K562 (cell line): Measurements from ENCODE around the gene MTMR4. TPM values are rescaled to one million over a fixed set of nuclear protein-coding genes. Genes with fewer than 3 reads are reported as not detected.

Source experiments
- ATF4 ChIP-seq: fragments of 450-650 bp; formaldehyde crosslinking; IDR thresholded peaks from 2 replicates; pipeline ENCODE4 v1.4.0; 2022; ENCODE audit warnings: mild to moderate bottlenecking, moderate library complexity
- BCOR ChIP-seq: fragments of 450-650 bp; IDR thresholded peaks from 2 replicates; pipeline ENCODE4 v1.6.1; 2016
- C11orf30 ChIP-seq: fragments of 450-650 bp; IDR thresholded peaks from 2 replicates; pipeline ENCODE4 v1.6.1; 2016; ENCODE audit warnings: low read depth, mild to moderate bottlenecking
- CBX2 ChIP-seq: fragments of 200-600 bp; sonication (generic); IDR thresholded peaks from one replicate; pipeline ENCODE4 v1.6.1; 2012; ENCODE audit warnings: mild to moderate bottlenecking, low read length, inconsistent platforms; ENCODE audit not compliant: insufficient read depth, poor library complexity, severe bottlenecking
- GATA2 ChIP-seq: sonication (generic); formaldehyde crosslinking; IDR thresholded peaks from 2 replicates; pipeline ENCODE4 v1.4.0; 2020; ENCODE audit warnings: mild to moderate bottlenecking, missing genetic modification reagents
- HOMEZ ChIP-seq: fragments of 250-450 bp; sonication (Bioruptor Pico); IDR thresholded peaks from 2 replicates; pipeline ENCODE4 v1.4.0; 2020; ENCODE audit warnings: mild to moderate bottlenecking, moderate library complexity
- ILF3 ChIP-seq: fragments of 450-650 bp; IDR thresholded peaks from 2 replicates; pipeline ENCODE4 v1.6.1; 2018; ENCODE audit warnings: antibody characterized with exemption, mild to moderate bottlenecking, moderate library complexity, borderline replicate concordance
- ILK ChIP-seq: fragments of 450-650 bp; IDR thresholded peaks from 2 replicates; pipeline ENCODE4 v1.6.1; 2016; ENCODE audit warnings: missing genetic modification characterization, low read depth, mild to moderate bottlenecking, missing compliant biosample characterization, moderate library complexity, borderline replicate concordance
- JUNB ChIP-seq: fragments of 450-650 bp; formaldehyde crosslinking; conservative IDR thresholded peaks from 2 replicates; pipeline ENCODE4 v1.4.0; 2020; ENCODE audit warnings: mild to moderate bottlenecking
- KDM1A ChIP-seq, 2 experiments: fragments of 450-650 bp; IDR thresholded peaks; 2 replicates each; pipeline ENCODE4 v1.6.1; 2016; ENCODE audit warnings: mild to moderate bottlenecking in 2 of 2
- KLF16 ChIP-seq: IDR thresholded peaks from 2 replicates; pipeline ENCODE4 v1.6.1; 2016; ENCODE audit warnings: antibody characterized with exemption
- MAFG ChIP-seq: fragments of 450-650 bp; conservative IDR thresholded peaks from 2 replicates; pipeline ENCODE4 v1.6.1; 2016; ENCODE audit warnings: missing genetic modification characterization, missing compliant biosample characterization
- MYNN ChIP-seq, 2 experiments: sonication (generic); formaldehyde crosslinking in 1 of 2; IDR thresholded peaks; 2 replicates each; pipeline versions ENCODE4 v1.5.0 to v1.6.1; 2016 to 2020; ENCODE audit warnings: antibody characterized with exemption in 1 of 2, missing genetic modification reagents in 1 of 2
- NFE2L1 ChIP-seq: fragments of 450-650 bp; IDR thresholded peaks from 2 replicates; pipeline ENCODE4 v1.6.1; 2016; ENCODE audit warnings: missing genetic modification characterization, low read depth, mild to moderate bottlenecking, missing compliant biosample characterization, moderate library complexity, borderline replicate concordance
- NKRF ChIP-seq: fragments of 450-650 bp; IDR thresholded peaks from 2 replicates; pipeline ENCODE4 v1.6.1; 2016; ENCODE audit warnings: borderline replicate concordance
- NONO ChIP-seq, 2 experiments: fragments of 200-400 bp in 1 of 2; fragments of 450-650 bp in 1 of 2; formaldehyde crosslinking in 1 of 2; IDR thresholded peaks; 2 replicates each; pipeline ENCODE4 v1.6.1; 2017; ENCODE audit warnings: low read depth in 2 of 2, mild to moderate bottlenecking in 2 of 2, moderate library complexity in 2 of 2, low read length in 1 of 2
- RB1 ChIP-seq: fragments of 450-650 bp; IDR thresholded peaks from 2 replicates; pipeline ENCODE4 v1.6.1; 2017; ENCODE audit warnings: low read depth, mild to moderate bottlenecking
- RFX7 ChIP-seq: fragments of 250-450 bp; sonication (Bioruptor Pico); IDR thresholded peaks from 2 replicates; pipeline ENCODE4 v1.5.1; 2021; ENCODE audit warnings: mild to moderate bottlenecking
- SMAD4 ChIP-seq: fragments of 250-450 bp; sonication (Bioruptor Pico); conservative IDR thresholded peaks from 2 replicates; pipeline ENCODE4 v1.8.0; 2021; ENCODE audit warnings: inconsistent platforms, mild to moderate bottlenecking, moderate library complexity
- TAF9B ChIP-seq: fragments of 450-650 bp; IDR thresholded peaks from 2 replicates; pipeline ENCODE4 v1.6.1; 2018; ENCODE audit warnings: mild to moderate bottlenecking; ENCODE audit not compliant: partially characterized antibody
- polyA plus RNA-seq, 8 experiments: library from polyadenylated mRNA; depleted of rRNA in 4 of 8; stranded (reverse) in 5 of 8; unstranded in 3 of 8; fragments of >200 nt; fragmentation: Nextera tagmentation in 2 of 8; fragmentation: Illumina TruSeq in 1 of 8; extraction: Ambion mirVana in 2 of 8; extraction: Trizol in 1 of 8; gene quantifications; 2 replicates each; pipeline versions ENCODE4 v1.2.1 to v1.2.3, GENCODE V29; 2011 to 2014; ENCODE audit warnings: inconsistent platforms in 1 of 8, missing spikeins in 1 of 8
- total RNA-seq, 7 experiments: library from RNA; depleted of rRNA in 6 of 7; stranded (reverse); fragments of >200 nt in 6 of 7; fragmentation: Illumina TruSeq in 2 of 7; extraction: Trizol in 2 of 7; gene quantifications; 2 replicates each; pipeline versions ENCODE4 v1.2.1 to v1.2.3, GENCODE V29; 2011 to 2021; ENCODE audit warnings: low replicate concordance in 1 of 7
- TF ChIP-seq, protein P1 (sequence below), 3 experiments: IDR thresholded peaks in 2 of 3; conservative IDR thresholded peaks in 1 of 3; 2 replicates each; pipeline ENCODE4 v1.5.1; 2011 to 2012; ENCODE audit warnings: low read length in 3 of 3, mild to moderate bottlenecking in 3 of 3, control low read depth in 2 of 3, improper control_type of control experiment in 1 of 3, inconsistent platforms in 1 of 3, low read depth in 1 of 3, mixed read lengths in 1 of 3, moderate library complexity in 1 of 3; ENCODE audit not compliant: insufficient read depth in 2 of 3

MTMR4 gene
- total and polyA plus RNA-seq, 9 of the 15 experiments (the other 6 are each of a cell fraction or from before 2014, with no cell fraction given), result 8.8 to 45.7 (median 28.7) TPM

GRCh38 chr17:58492238-58493121 lies 22.0 kb downstream of the MTMR4 start (continued):
- TF ChIP-seq RB1, result peak; percentile 25; the same call in 1 of the 2 replicates
- peak; percentile 82 for TF ChIP-seq TAF9B
- TF ChIP-seq HOMEZ (CRISPR knock-in tag), result no peak
- peak; percentile 64; the same call in 1 of the 2 replicates for TF ChIP-seq MYNN (IDR thresholded peaks at IDR 0.05)
- no peak for TF ChIP-seq MYNN (CRISPR knock-in tag; IDR thresholded peaks at IDR 0.05)
- TF ChIP-seq ATF4, result 0 out of 2 replicates have a peak, but pooled peaks have one; percentile 6
- no peak for TF ChIP-seq RFX7 (CRISPR knock-in tag)
- 0 out of 2 replicates have a peak, but pooled peaks have one; percentile 17 for TF ChIP-seq NKRF
- TF ChIP-seq, protein P1, sequence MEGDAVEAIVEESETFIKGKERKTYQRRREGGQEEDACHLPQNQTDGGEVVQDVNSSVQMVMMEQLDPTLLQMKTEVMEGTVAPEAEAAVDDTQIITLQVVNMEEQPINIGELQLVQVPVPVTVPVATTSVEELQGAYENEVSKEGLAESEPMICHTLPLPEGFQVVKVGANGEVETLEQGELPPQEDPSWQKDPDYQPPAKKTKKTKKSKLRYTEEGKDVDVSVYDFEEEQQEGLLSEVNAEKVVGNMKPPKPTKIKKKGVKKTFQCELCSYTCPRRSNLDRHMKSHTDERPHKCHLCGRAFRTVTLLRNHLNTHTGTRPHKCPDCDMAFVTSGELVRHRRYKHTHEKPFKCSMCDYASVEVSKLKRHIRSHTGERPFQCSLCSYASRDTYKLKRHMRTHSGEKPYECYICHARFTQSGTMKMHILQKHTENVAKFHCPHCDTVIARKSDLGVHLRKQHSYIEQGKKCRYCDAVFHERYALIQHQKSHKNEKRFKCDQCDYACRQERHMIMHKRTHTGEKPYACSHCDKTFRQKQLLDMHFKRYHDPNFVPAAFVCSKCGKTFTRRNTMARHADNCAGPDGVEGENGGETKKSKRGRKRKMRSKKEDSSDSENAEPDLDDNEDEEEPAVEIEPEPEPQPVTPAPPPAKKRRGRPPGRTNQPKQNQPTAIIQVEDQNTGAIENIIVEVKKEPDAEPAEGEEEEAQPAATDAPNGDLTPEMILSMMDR (IDR thresholded peaks at IDR 0.05 in 2 of 3, conservative IDR thresholded peaks at IDR 0.05 in 1 of 3; ENCODE audit: insufficient read depth in 2 of 3, low read depth in 1 of 3, low read length in 3 of 3), result no peak
- TF ChIP-seq JUNB (CRISPR knock-in tag), result peak; percentile 19; the same call in 1 of the 2 replicates
- TF ChIP-seq SMAD4 (CRISPR knock-in tag), result peak; percentile 88
- no peak for TF ChIP-seq ILF3
- peak; percentile 60; the same call in 1 of the 2 replicates for TF ChIP-seq BCOR
- peak; percentile 96 for TF ChIP-seq GATA2 (CRISPR knock-in tag)
- no peak for TF ChIP-seq ILK
- TF ChIP-seq C11orf30, result peak; percentile 98
- peak; percentile 96 to 97 for TF ChIP-seq KDM1A (IDR thresholded peaks at IDR 0.05)
- TF ChIP-seq KLF16, result peak; percentile 87
- TF ChIP-seq NFE2L1 (tag), result peak; percentile 88
- TF ChIP-seq MAFG (tag), result peak; percentile 99
- peak in 1 of 2 experiments; percentile 54; a peak in 1 of 4 replicates for TF ChIP-seq NONO (IDR thresholded peaks at IDR 0.05; ENCODE audit: low read depth in 2 of 2, low read length in 1 of 2)
- no peak for TF ChIP-seq CBX2
